WTC11 (cell line): Measurements from ENCODE around the gene ARHGAP19. TPM values are rescaled to one million over a fixed set of nuclear protein-coding genes. Genes with fewer than 3 reads are reported as not detected.

Experiments
- ATAC-seq: fragments of 200-7000 bp; cut with Tn5 transposase; 2 replicates; pipeline ENCODE4 v1.10.0; 2021; ENCODE audit warnings: mild to moderate bottlenecking, moderate library complexity
- CTCF ChIA-PET: fragments of 300-600 bp; sonication (Branson Sonifier 250); formaldehyde crosslinking; loops from one replicate; lab custom pipeline; 2021; ENCODE audit warnings: antibody characterized with exemption; lab: Charles Lee
- POLR2A ChIA-PET: fragments of 350-600 bp; sonication (Branson Sonifier 250); formaldehyde crosslinking; loops from one replicate; lab custom pipeline; 2021; ENCODE audit warnings: antibody characterized with exemption; lab: Charles Lee
- DNase-seq: peaks from one replicate; pipeline ENCODE4 v3.0.0; 2021; ENCODE audit warnings: low spot score
- H3K27ac Mint-ChIP-seq: 2 replicates; pipeline ENCODE4 v1.8.0; 2021; ENCODE audit warnings: mixed read lengths
- H3K27me3 Mint-ChIP-seq: 2 replicates; pipeline ENCODE4 v1.8.0; 2021; ENCODE audit warnings: low read depth, mild to moderate bottlenecking, moderate library complexity, mixed read lengths
- H3K36me3 Mint-ChIP-seq: 2 replicates; pipeline ENCODE4 v1.8.0; 2021; ENCODE audit warnings: mixed read lengths
- H3K4me1 Mint-ChIP-seq: 2 replicates; pipeline ENCODE4 v1.8.0; 2022; ENCODE audit warnings: mixed read lengths
- H3K4me3 Mint-ChIP-seq: 2 replicates; pipeline ENCODE4 v1.8.0; 2021; ENCODE audit warnings: mild to moderate bottlenecking, moderate library complexity, mixed read lengths
- H3K9me3 Mint-ChIP-seq: 2 replicates; pipeline ENCODE4 v1.8.0; 2021; ENCODE audit warnings: mixed read lengths
- ARID4B ChIP-seq: sonication (generic); formaldehyde crosslinking; IDR thresholded peaks from 2 replicates; pipeline ENCODE4 v1.8.0; 2023; ENCODE audit warnings: missing genetic modification reagents, mild to moderate bottlenecking, borderline replicate concordance
- ATF1 ChIP-seq: sonication (generic); formaldehyde crosslinking; IDR thresholded peaks from 2 replicates; pipeline ENCODE4 v1.8.1; 2023; ENCODE audit warnings: mild to moderate bottlenecking, moderate library complexity, missing genetic modification reagents
- CREM ChIP-seq: sonication (generic); formaldehyde crosslinking; IDR thresholded peaks from 2 replicates; pipeline ENCODE4 v1.8.1; 2022; ENCODE audit warnings: mild to moderate bottlenecking, missing genetic modification reagents, moderate library complexity
- E2F1 ChIP-seq: sonication (generic); formaldehyde crosslinking; IDR thresholded peaks from 2 replicates; pipeline ENCODE4 v1.8.0; 2022; ENCODE audit warnings: mild to moderate bottlenecking, missing genetic modification reagents
- ERG ChIP-seq: fragments of 250-450 bp; sonication (Bioruptor Pico); IDR thresholded peaks from 2 replicates; pipeline ENCODE4 v1.8.0; 2021; ENCODE audit warnings: mild to moderate bottlenecking
- ETV6 ChIP-seq: sonication (generic); formaldehyde crosslinking; IDR thresholded peaks from 2 replicates; pipeline ENCODE4 v1.8.1; 2022; ENCODE audit warnings: mild to moderate bottlenecking, missing genetic modification reagents
- GTF2I ChIP-seq: fragments of 250-450 bp; sonication (Bioruptor Pico); conservative IDR thresholded peaks from 2 replicates; pipeline ENCODE4 v1.4.0; 2021; ENCODE audit warnings: mild to moderate bottlenecking
- IRF2 ChIP-seq: sonication (generic); formaldehyde crosslinking; IDR thresholded peaks from 2 replicates; pipeline ENCODE4 v1.8.0; 2022; ENCODE audit warnings: low read depth, missing genetic modification reagents, borderline replicate concordance
- PRRX2 ChIP-seq: fragments of 250-450 bp; sonication (Bioruptor Pico); IDR thresholded peaks from 2 replicates; pipeline ENCODE4 v1.8.0; 2021; ENCODE audit warnings: mild to moderate bottlenecking
- SMAD3 ChIP-seq: sonication (generic); formaldehyde crosslinking; IDR thresholded peaks from 2 replicates; pipeline ENCODE4 v1.8.0; 2022; ENCODE audit warnings: missing genetic modification reagents, mild to moderate bottlenecking, borderline replicate concordance
- TEAD1 ChIP-seq: sonication (generic); formaldehyde crosslinking; IDR thresholded peaks from 2 replicates; pipeline ENCODE4 v1.8.0; 2022; ENCODE audit warnings: mild to moderate bottlenecking, missing genetic modification reagents
- ZNF121 ChIP-seq: sonication (generic); formaldehyde crosslinking; IDR thresholded peaks from 2 replicates; pipeline ENCODE4 v1.8.0; 2023; ENCODE audit warnings: missing genetic modification reagents
- total RNA-seq: library from RNA; stranded (reverse); gene quantifications from 3 replicates; pipeline ENCODE4 v1.2.3, GENCODE V29; 2021
- TF ChIP-seq, protein P1 (sequence below): sonication (generic); formaldehyde crosslinking; IDR thresholded peaks from 2 replicates; pipeline ENCODE4 v1.8.1; 2023; ENCODE audit warnings: mild to moderate bottlenecking, missing genetic modification reagents, moderate library complexity

The ARHGAP19 gene
- total RNA-seq, 1 experiment from 2014 or later = 42.2 TPM

DNA sequence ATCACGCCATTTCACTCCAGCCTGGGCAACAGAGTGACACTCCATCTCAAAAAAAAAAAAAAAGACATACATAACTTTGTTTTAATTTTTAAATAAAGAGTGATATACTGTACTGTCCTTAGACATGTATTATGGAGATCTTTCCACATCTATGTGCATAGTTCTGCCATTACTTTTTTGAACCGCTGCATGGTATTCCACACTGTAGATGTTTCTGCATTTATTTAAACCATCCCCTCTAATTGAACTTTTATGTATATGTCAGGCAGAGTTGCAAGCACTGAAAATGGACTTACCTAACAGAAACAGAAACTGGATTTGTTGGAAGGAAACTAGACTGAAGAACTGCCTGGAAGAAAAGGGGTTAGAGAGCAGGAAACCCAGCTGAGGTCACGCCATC lies 8.5 kb upstream of the ARHGAP19 start (continued):
- no peak for TF ChIP-seq ARID4B (CRISPR knock-in tag)
- no peak for TF ChIP-seq ETV6 (CRISPR knock-in tag)

DNA sequence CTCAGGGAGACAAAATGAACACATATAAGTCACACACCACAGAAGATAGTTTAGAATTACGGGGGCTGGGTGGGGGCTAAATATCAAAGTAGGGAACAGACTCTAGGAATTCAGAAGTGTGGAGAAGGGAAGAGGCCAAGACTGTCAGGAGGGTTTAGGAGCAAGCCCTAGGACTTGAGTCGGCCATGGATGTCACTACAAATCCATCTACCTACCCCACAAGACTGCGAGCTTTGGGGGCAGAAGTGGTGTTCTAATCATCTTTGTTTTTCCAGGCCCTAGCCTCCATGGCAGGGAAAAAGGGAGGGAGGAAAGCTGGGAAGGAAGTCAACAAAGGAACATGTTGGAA lies 5.8 kb upstream of the ARHGAP19 start:
- POLR2A ChIA-PET = interaction anchor here (1.2 kb wide), 1 partner anchor 15 kb away, joined by 3 read pairs; no protein-coding TSS in a partner anchor
- peak overlapping the region; percentile 10; the same call in 1 of the 2 replicates for H3K27ac Mint-ChIP-seq
- CTCF ChIA-PET = interaction anchor here (1.4 kb wide), 1 partner anchor 35 kb away, joined by 4 read pairs; no protein-coding TSS in a partner anchor
- H3K4me1 Mint-ChIP-seq = no peaks in the 10 kb centered on the region
- ATAC-seq = no peak
- no peaks in the 10 kb centered on the region for H3K9me3 Mint-ChIP-seq
- DNase-seq = no peak
- H3K27me3 Mint-ChIP-seq = peaks cover 2% of the 10 kb centered on the region
- H3K36me3 Mint-ChIP-seq = no peaks in the 10 kb centered on the region
- H3K4me3 Mint-ChIP-seq = no peak overlapping the region
- no peak for TF ChIP-seq SMAD3
- TF ChIP-seq E2F1 (CRISPR knock-in tag) = no peak
- no peak for TF ChIP-seq IRF2 (CRISPR knock-in tag)
- no peak for TF ChIP-seq CREM (CRISPR knock-in tag)
- TF ChIP-seq, protein P1, sequence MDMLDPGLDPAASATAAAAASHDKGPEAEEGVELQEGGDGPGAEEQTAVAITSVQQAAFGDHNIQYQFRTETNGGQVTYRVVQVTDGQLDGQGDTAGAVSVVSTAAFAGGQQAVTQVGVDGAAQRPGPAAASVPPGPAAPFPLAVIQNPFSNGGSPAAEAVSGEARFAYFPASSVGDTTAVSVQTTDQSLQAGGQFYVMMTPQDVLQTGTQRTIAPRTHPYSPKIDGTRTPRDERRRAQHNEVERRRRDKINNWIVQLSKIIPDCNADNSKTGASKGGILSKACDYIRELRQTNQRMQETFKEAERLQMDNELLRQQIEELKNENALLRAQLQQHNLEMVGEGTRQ (CRISPR knock-in tag) = no peak
- TF ChIP-seq PRRX2 (CRISPR knock-in tag) = no peak
- no peak for TF ChIP-seq ATF1 (CRISPR knock-in tag)
- TF ChIP-seq TEAD1 = no peak

- peaks cover 2% of the 10 kb centered on the region for H3K4me1 Mint-ChIP-seq
- TF ChIP-seq GTF2I = 0 out of 2 replicates have a peak, but pooled peaks have one; percentile 17
- peak; percentile 77; the same call in 1 of the 2 replicates for TF ChIP-seq ZNF121 (CRISPR knock-in tag)
- TF ChIP-seq ERG (CRISPR knock-in tag) = no peak
- CTCF ChIA-PET = no interaction called here
- no peaks in the 10 kb centered on the region for H3K9me3 Mint-ChIP-seq
- POLR2A ChIA-PET = no interaction called here
- no peaks in the 10 kb centered on the region for H3K36me3 Mint-ChIP-seq
- H3K27ac Mint-ChIP-seq = peak overlapping the region; percentile 10; the same call in 1 of the 2 replicates
- peaks cover 2% of the 10 kb centered on the region for H3K27me3 Mint-ChIP-seq
- no peak for ATAC-seq
- no peak for DNase-seq
- no peak overlapping the region for H3K4me3 Mint-ChIP-seq
These were observed 5.3 kb upstream of the ARHGAP19 start for GRCh38 chr10:97297556-97298222.
